GM08714 (cell line): ENCODE data around the gene XPNPEP1.

ENCODE experiments used
- H3K4me3 ChIP-seq: fragments of 200-500 bp; sonication (Bioruptor generic); 2 replicates; pipeline ENCODE4 v1.5.1; 2014; ENCODE audit warnings: mild to moderate bottlenecking, low read length, inconsistent platforms
- ZNF274 ChIP-seq: IDR thresholded peaks from 2 replicates; pipeline ENCODE4 v1.6.1; 2012; ENCODE audit warnings: mild to moderate bottlenecking, low read depth, low read length

XPNPEP1 gene

GRCh38 chr10:109862738-109863137 is 60.6 kb downstream of the XPNPEP1 start:
- TF ChIP-seq ZNF274: no peak
- no peak overlapping the region for H3K4me3 ChIP-seq

- no peak overlapping the region for H3K4me3 ChIP-seq
- TF ChIP-seq ZNF274: no peak
These were observed 61.3 kb downstream of the XPNPEP1 start for GRCh38 chr10:109862041-109862440.

DNA sequence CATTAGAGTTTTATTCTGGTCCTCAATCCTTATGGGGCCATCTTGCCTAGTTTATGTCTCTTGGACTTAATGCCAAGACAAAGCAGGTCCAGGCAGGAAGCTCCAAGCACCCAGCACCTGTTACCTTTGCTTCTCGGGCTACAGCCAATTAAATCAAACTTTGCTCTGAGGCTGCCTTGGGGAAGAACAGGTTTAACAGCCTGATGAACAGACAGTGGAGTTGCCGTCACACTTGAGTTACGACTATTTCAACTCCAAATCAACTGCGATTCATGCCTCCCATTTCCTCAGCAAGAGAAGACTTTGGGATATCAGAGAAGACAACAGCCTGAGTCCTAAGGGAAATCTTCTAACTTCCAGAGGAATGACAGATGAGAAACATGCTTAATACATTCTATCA is 62.2 kb downstream of the XPNPEP1 start:
- H3K4me3 ChIP-seq: no peak overlapping the region
- no peak for TF ChIP-seq ZNF274

GRCh38 chr10:109859221-109859620 is 64.1 kb downstream of the XPNPEP1 start:
- no peak for TF ChIP-seq ZNF274
- H3K4me3 ChIP-seq: no peak overlapping the region

DNA sequence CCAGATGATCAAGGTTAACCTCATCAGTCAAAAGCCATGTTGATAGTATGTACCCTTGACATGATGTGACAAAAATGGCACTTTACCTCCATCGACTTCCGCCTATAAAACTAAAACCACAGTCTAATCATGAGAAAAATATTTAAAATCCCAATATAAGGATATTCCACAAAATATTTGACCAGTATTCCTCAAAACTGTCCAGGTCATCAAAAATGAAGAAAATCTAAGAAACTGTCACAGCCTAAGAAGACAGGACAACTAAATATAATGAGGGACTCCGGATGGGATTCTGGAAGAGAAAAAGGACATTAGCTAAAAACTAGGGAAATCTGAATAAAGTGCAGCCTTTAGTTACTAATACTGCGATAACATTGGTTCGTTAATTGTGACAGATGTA is 67.6 kb downstream of the XPNPEP1 start:
- no peak for TF ChIP-seq ZNF274
- H3K4me3 ChIP-seq: no peak overlapping the region

GRCh38 chr10:109853921-109854320 is 69.4 kb downstream of the XPNPEP1 start:
- TF ChIP-seq ZNF274: no peak

GRCh38 chr10:109852475-109853037 is 70.8 kb downstream of the XPNPEP1 start:
- H3K4me3 ChIP-seq: no peak overlapping the region
- no peak for TF ChIP-seq ZNF274

More at GRCh38 chr10:109853921-109854320, 69.4 kb downstream of the XPNPEP1 start:
- no peak overlapping the region for H3K4me3 ChIP-seq

- no peak for TF ChIP-seq ZNF274
- H3K4me3 ChIP-seq: no peak overlapping the region
These were observed 71.5 kb downstream of the XPNPEP1 start for GRCh38 chr10:109851616-109852474.

GRCh38 chr10:109846832-109847231 is 76.5 kb downstream of the XPNPEP1 start:
- TF ChIP-seq ZNF274: no peak
- H3K4me3 ChIP-seq: no peak overlapping the region

- H3K4me3 ChIP-seq: no peak overlapping the region
- TF ChIP-seq ZNF274: no peak
These were observed 78.0 kb downstream of the XPNPEP1 start for GRCh38 chr10:109845308-109845707.

GRCh38 chr10:109838592-109839244 is 84.6 kb downstream of the XPNPEP1 start:
- no peak for TF ChIP-seq ZNF274
- H3K4me3 ChIP-seq: no peak overlapping the region

DNA sequence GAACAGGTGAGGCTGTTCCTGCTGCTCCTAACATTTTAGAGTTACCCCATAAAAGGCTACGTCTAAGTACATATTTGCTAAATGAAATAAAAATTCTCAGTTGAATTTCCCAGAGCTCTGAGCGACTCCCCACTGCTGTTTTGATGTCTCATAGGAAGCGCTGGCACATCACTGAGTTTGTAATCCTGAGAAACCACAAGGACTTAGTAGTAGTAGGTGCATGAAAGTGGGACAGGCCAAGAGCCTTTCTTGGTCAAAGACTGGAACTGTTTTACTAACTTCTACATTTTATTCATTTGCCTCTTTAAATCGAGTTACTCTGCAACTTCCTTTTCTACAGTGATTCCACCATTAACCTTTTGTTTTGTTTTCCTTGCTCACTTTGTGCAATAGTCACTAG is 85.9 kb downstream of the XPNPEP1 start:
- no peak for TF ChIP-seq ZNF274

DNA sequence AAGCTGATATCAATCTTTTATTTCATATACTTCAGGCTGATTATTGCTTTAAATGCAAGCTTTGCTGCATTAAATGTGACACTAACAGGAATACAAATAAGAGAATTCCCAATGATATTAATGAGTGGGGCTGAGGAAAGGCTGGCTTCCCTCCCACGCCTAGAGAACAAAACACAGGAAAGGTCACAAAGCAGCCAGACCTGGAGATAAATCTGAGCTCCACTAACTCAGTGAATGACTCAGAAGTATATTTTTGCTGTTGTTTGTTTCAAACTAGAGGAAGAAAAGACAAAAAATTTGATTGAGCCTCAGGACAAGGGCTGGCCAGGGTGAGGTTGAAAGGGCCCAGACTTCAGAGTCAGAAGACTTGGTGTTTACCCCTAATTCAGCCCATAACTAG is 88.1 kb downstream of the XPNPEP1 start:
- TF ChIP-seq ZNF274: no peak
- no peak overlapping the region for H3K4me3 ChIP-seq

More for the DNA sequence above, 85.9 kb downstream of the XPNPEP1 start:
- H3K4me3 ChIP-seq: no peak overlapping the region

DNA sequence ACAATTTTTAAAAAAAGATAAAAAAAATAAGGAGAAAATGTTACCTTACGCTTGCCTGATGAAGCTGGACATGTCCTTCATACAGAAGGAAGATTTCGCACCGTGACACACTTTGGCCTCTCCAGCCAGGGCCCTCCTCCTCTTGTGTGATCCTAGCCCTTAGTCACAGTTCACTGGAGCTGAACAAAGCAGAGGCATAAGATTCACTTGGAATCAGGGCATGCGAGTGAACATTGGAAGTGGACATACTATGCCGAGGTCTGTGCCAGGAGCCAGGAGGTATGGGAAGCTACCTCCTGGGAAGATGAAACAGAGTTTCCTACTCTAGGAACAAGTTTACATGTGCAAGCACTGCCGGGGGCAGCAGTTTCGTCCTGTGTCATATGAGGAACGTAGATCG is 91.5 kb downstream of the XPNPEP1 start:
- TF ChIP-seq ZNF274: no peak
- H3K4me3 ChIP-seq: no peak overlapping the region

DNA sequence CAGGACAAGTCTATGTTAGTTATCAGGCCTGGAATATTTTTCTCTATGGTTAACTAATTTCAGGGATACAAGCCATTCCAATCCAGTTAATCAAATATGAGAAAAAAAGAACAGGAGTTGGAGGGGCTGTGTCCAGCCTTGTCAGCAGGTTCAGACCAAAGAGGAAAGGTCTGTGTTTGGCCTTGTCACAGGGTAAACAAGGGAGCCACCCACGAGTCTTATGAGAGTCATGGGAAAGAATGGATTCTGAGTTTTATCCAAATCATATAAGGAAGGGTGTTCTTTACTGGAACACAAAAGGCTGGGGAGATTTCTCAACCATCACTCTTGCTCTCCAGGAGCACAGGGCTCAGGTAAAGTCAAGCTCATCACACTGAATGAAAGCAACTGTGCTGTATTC is 99.1 kb downstream of the XPNPEP1 start:
- H3K4me3 ChIP-seq: no peak overlapping the region
- TF ChIP-seq ZNF274: no peak

- no peak for TF ChIP-seq ZNF274
These were observed 100.1 kb downstream of the XPNPEP1 start for GRCh38 chr10:109823196-109823595.

More at GRCh38 chr10:109823196-109823595, 100.1 kb downstream of the XPNPEP1 start:
- H3K4me3 ChIP-seq: no peak overlapping the region
